GM10266 (cell line): ENCODE data around the gene MAML3.

Experiments used
- DNase-seq: peaks from one replicate; pipeline ENCODE4 v3.0.0; 2012; ENCODE audit errors: extremely low spot score
- TF ChIP-seq, protein P1 (sequence below): IDR thresholded peaks from 2 replicates; pipeline ENCODE4 v1.5.1; 2012; ENCODE audit warnings: mild to moderate bottlenecking, low read depth; ENCODE audit not compliant: control insufficient read depth, insufficient read depth; ENCODE audit errors: missing control alignments

Gene MAML3

DNA sequence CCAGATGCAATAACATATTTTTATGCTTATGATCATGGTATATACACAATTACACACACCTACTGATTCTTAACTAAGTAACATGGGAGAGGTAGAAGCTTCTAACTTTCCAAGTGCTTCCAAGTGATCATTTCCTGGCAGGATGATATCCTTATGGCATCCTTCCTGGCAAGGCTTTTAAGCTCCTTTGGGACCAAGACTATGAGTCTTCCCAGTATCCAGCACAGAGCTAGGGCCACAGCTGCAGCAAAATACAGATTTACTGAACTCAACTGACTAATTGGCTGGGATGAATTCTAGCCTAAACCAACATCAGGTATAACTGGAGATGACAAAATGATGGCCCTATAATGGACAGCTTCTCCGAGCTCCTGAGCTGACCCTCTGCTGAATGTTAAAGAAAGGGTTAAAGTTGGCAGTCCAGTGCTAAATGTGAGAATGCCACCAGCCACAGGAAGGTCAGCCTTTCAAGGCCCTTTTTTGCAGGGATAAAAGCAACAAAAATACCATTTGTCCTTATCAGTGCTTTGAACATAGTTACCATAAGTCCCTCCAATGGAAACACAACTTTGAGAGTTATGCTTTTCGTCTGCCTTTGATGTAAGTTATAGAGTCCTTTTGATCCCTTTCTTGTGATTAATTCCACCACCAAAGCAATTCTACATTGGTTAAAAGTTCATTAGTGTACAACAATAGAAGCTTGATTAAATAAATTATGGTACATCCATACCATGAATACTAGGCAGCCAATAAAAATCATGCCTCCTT, 415.0 kb downstream of the MAML3 start:
- TF ChIP-seq, protein P1, sequence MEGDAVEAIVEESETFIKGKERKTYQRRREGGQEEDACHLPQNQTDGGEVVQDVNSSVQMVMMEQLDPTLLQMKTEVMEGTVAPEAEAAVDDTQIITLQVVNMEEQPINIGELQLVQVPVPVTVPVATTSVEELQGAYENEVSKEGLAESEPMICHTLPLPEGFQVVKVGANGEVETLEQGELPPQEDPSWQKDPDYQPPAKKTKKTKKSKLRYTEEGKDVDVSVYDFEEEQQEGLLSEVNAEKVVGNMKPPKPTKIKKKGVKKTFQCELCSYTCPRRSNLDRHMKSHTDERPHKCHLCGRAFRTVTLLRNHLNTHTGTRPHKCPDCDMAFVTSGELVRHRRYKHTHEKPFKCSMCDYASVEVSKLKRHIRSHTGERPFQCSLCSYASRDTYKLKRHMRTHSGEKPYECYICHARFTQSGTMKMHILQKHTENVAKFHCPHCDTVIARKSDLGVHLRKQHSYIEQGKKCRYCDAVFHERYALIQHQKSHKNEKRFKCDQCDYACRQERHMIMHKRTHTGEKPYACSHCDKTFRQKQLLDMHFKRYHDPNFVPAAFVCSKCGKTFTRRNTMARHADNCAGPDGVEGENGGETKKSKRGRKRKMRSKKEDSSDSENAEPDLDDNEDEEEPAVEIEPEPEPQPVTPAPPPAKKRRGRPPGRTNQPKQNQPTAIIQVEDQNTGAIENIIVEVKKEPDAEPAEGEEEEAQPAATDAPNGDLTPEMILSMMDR: no peak
- no peak for DNase-seq

DNA sequence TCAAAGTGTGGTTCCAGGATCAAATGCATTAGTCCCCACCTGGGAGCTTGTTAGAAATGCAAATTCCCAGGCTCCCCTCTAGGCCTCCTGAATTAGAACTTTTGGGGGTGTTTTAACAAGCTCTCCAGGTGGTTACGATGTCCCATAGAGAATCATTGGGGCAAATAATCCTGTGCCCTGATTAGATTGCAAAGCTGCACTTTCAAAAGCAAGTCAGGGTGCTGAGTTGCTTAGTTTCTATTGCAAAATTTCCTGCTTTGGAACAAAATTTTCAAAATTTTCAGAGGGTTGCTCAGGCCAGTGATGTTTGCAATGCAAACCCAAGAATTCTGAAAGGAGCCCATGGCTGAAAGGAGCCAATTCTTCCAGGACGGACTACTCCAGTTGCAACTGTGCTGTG, 417.3 kb downstream of the MAML3 start:
- TF ChIP-seq, protein P1: no peak
- no peak for DNase-seq

DNA sequence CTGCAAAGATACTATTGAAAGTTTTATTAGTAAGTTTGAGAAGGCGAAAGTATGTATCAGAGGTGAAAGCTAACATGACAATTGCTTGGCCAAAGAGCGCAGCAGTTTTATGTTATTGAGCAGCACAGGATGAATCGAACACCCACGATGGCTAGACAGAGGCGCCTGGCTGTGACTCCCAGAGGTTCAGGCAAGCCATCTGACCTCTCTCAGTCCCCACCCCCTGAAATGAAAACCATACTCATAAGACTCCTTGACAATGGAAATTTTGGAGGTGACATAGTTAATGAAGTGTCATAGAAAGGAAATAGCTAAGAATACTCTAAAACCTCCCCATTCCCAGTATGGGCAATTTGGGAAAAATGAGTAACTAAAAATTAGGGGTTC, 417.7 kb downstream of the MAML3 start:
- DNase-seq: no peak
- TF ChIP-seq, protein P1: no peak

DNA sequence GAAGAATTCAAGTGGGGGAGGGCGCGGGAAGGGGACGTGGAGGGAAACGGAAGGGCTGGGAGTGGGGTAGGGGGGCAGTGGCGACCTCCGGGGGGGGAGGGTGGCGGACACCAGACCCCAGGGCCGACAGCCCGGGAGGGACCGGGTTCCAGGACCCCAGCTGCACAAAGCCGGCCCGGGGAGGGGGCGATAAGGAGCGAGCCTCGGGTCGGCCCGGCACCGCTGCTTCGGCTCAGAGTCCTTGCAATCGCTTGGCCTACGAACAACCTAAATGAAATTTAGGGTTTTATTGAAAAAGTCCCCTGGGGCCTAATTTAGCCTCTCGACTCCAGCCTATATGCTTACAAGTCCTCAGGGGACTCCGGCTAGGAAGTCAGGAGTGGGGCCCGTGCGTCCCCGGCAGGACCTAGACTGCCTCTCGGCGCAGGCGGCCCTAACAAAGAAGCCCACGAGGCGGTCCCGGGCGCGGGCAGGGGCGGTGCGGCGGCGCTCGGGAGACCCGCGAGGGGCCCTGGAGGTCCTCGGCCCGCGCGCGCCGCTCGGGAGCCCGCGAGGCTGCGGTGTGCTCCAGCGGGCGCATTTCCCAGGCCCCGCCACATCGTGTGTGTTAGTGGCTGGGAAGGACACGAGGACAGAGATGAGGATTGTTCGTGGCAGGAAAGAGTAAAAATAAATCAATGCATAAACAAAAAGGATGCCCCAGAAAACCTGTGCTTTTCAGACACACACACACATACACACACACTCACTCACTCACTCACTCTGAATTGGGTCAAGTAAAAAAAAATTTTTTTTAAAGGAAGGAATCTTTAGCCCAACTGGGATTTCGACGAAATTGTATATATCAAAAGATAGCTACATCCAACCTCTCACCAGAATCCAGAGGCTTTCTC, 418.4 kb downstream of the MAML3 start:
- TF ChIP-seq, protein P1: no peak
- peak; percentile 41 for DNase-seq

DNA sequence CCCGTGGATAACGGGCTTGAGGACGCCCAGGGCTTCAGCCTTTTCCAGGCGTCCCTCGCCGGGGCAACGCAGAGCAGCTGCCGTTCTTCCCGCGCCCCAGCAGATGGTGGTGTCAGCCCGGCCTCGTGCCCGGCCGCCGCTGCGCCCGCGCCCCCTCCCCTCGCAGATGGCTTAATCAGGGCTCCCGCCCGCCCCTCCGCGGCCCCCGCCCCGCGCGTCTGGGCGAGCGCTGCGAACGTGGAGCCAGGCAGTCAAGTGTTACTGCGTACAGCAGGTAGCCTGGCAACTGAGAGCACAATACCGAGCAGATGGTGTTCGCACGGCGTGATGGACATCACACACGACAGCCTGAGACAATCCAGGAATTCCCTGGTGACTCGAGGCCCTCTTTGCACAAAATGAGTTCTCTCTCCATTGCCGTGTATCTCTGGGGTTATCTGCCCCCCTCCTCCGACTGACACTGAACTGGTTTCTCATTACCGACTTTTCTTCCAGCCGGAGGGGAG, 419.1 kb downstream of the MAML3 start:
- TF ChIP-seq, protein P1: peak; percentile 56
- DNase-seq: peak; percentile 80

DNA sequence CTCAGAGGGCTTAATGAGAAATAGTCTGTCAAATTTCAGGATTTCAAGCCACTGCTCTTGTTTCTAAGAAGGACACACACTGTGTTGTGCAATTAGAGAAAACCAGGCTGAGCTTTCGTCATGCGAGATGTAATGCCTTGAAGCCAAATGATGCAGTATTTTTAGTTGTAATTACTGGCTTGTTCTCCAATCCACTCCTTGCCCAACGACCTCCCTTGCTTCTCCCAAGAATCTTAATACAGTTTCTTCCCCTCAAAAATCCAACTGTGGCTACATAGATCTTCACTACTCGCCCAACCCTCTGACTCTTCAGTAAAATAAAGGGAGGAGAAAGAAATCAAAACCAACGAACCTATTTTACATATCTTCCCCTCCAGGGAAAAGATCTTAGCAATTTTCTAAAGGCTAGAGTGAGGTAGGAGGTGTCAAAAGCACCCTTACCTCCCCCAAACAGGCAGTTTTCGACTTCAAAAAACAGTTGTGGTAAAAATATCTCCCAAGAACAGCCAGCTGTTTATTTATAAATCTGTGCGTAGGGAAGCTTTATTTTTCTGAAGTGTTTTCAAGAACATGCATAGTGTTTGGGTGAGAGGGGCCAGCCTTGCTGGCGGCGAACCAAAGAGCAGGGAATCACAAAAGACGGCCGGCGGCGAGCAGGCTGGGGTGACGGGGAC, 419.6 kb downstream of the MAML3 start:
- TF ChIP-seq, protein P1: no peak
- DNase-seq: no peak
